CD4-positive, alpha-beta T cell (primary cell): Measurements from ENCODE around the gene FEZ2. TPM values are rescaled to one million over a fixed set of nuclear protein-coding genes. Genes with fewer than 3 reads are reported as not detected.

ENCODE experiments used
- ATAC-seq: fragments of 200-7000 bp; cut with Tn5 transposase; one replicate; pipeline ENCODE4 v1.10.0; 2022; ENCODE audit warnings: mild to moderate bottlenecking; ENCODE audit not compliant: poor library complexity
- CTCF ChIA-PET: fragments of 350-600 bp; sonication (Branson Sonifier 250); formaldehyde crosslinking; loops from one replicate; lab custom pipeline; 2021; ENCODE audit warnings: antibody characterized with exemption, inconsistent platforms; lab: Charles Lee
- POLR2A ChIA-PET: fragments of 350-600 bp; sonication (Branson Sonifier 250); formaldehyde crosslinking; loops from one replicate; lab custom pipeline; 2021; ENCODE audit warnings: antibody characterized with exemption, inconsistent platforms; lab: Charles Lee
- DNase-seq, 14 experiments: peaks; one replicate each; pipeline ENCODE4 v3.0.0-alpha.2; 2013 to 2020; ENCODE audit warnings: mixed read lengths in 2 of 14
- H3K27ac ChIP-seq, 2 donors: one replicate each; pipeline versions ENCODE4 v1.5.1 to v1.7.0; 2013; ENCODE audit warnings: low read length in 2 of 2, low read depth in 1 of 2, mild to moderate bottlenecking in 1 of 2
- H3K27me3 ChIP-seq, 2 experiments: 1 replicate in 1 of 2; 2 replicates in 1 of 2; pipeline versions ENCODE4 v1.6.1 to v1.7.0; 2013; ENCODE audit warnings: low read length in 2 of 2, control low read depth in 1 of 2, mild to moderate bottlenecking in 1 of 2, moderate library complexity in 1 of 2; ENCODE audit not compliant: insufficient read depth in 2 of 2, control insufficient read depth in 1 of 2
- H3K36me3 ChIP-seq: one replicate; pipeline ENCODE4 v1.6.1; 2013; ENCODE audit warnings: low read length, control low read depth; ENCODE audit not compliant: insufficient read depth
- H3K4me1 ChIP-seq: one replicate; pipeline ENCODE4 v1.6.1; 2013; ENCODE audit warnings: low read length, control low read depth; ENCODE audit not compliant: insufficient read depth
- H3K4me3 ChIP-seq: one replicate; pipeline ENCODE4 v1.5.1; 2013; ENCODE audit warnings: mild to moderate bottlenecking, low read length, moderate library complexity
- H3K9me3 ChIP-seq, 2 experiments: 1 replicate in 1 of 2; 2 replicates in 1 of 2; pipeline versions ENCODE4 v1.6.1 to v1.7.0; 2013; ENCODE audit warnings: low read length in 2 of 2, mild to moderate bottlenecking in 2 of 2, control low read depth in 1 of 2, moderate library complexity in 1 of 2; ENCODE audit not compliant: control insufficient read depth in 1 of 2, insufficient read depth in 1 of 2
- H3K27ac Mint-ChIP-seq: one replicate; pipeline ENCODE4 v1.8.0; 2020; ENCODE audit warnings: mixed read lengths
- H3K27me3 Mint-ChIP-seq: one replicate; pipeline ENCODE4 v1.8.0; 2021; ENCODE audit warnings: mixed read lengths
- H3K36me3 Mint-ChIP-seq: one replicate; pipeline ENCODE4 v1.8.0; 2021; ENCODE audit warnings: low read depth, mixed read lengths
- H3K4me1 Mint-ChIP-seq: one replicate; pipeline ENCODE4 v1.8.0; 2021; ENCODE audit warnings: low read depth, mixed read lengths
- H3K4me3 Mint-ChIP-seq: one replicate; pipeline ENCODE4 v1.8.0; 2020; ENCODE audit warnings: mild to moderate bottlenecking, mixed read lengths
- H3K9me3 Mint-ChIP-seq: one replicate; pipeline ENCODE4 v1.8.0; 2020; ENCODE audit warnings: mixed read lengths
- CTCF ChIP-seq: fragments of 200-600 bp; IDR thresholded peaks from one replicate; pipeline ENCODE4 v1.8.0; 2022; ENCODE audit warnings: antibody characterized with exemption, mild to moderate bottlenecking
- intact Hi-C, 2 experiments: fragments of 100-400 bp; cut with DNase I in 1 of 2; cut with micrococcal nuclease in 1 of 2; formaldehyde crosslinking; loops; one replicate each; pipeline versions ENCODE4 v1.15.1 to v1.9.0; 2023 to 2025; cut with DNase I, micrococcal nuclease
- total RNA-seq, 174 experiments: library from RNA in 2 of 174; stranded (reverse) in 2 of 174; gene quantifications; one replicate each; pipeline ENCODE4 v1.2.3 and lab custom pipeline; 2021 to 2026

The FEZ2 gene
- total RNA-seq, 2 experiments from 2014 or later = 4.8 to 5.6 TPM

- ATAC-seq = no peak
Measured at GRCh38 chr2:36526226-36526625, 71.7 kb downstream of the FEZ2 start.

GRCh38 chr2:36525245-36525644 lies 72.7 kb downstream of the FEZ2 start:
- Mint-ChIP-seq H3K4me3 (no peak overlapping the region), H3K36me3 (peaks cover 26% of the 10 kb centered on the region), H3K27ac (no peak overlapping the region), H3K9me3 (no peaks in the 10 kb centered on the region), H3K4me1 (no peaks in the 10 kb centered on the region), H3K27me3 (no peaks in the 10 kb centered on the region)
- H3K27ac ChIP-seq = no peak overlapping the region
- ChIA-PET POLR2A (no interaction called here), CTCF (no interaction called here)
- H3K4me1 ChIP-seq = no peaks in the 10 kb centered on the region
- ATAC-seq (no peak), DNase-seq (no peak)
- intact Hi-C loops = no loop called here
- H3K4me3 ChIP-seq = no peak overlapping the region
- H3K9me3 ChIP-seq = no peaks in the 10 kb centered on the region
- TF ChIP-seq CTCF = no peak
- H3K36me3 ChIP-seq = no peaks in the 10 kb centered on the region
- no peaks in the 10 kb centered on the region for H3K27me3 ChIP-seq

More at GRCh38 chr2:36526226-36526625, 71.7 kb downstream of the FEZ2 start:
- Mint-ChIP-seq H3K9me3 (no peaks in the 10 kb centered on the region), H3K4me3 (no peak overlapping the region), H3K27me3 (no peaks in the 10 kb centered on the region), H3K4me1 (no peaks in the 10 kb centered on the region), H3K27ac (no peak overlapping the region), H3K36me3 (peaks cover 24% of the 10 kb centered on the region)
- POLR2A ChIA-PET = no interaction called here
- Histone ChIP-seq H3K9me3 (no peaks in the 10 kb centered on the region), H3K27ac (no peak overlapping the region), H3K27me3 (no peaks in the 10 kb centered on the region), H3K36me3 (no peaks in the 10 kb centered on the region), H3K4me3 (no peak overlapping the region), H3K4me1 (no peaks in the 10 kb centered on the region)
- CTCF ChIA-PET = no interaction called here
- intact Hi-C loops = no loop called here
- TF ChIP-seq CTCF = no peak
- DNase-seq = no peak

GRCh38 chr2:36523153-36523552 lies 74.8 kb downstream of the FEZ2 start:
- no peak for TF ChIP-seq CTCF
- no peaks in the 10 kb centered on the region for H3K36me3 ChIP-seq
- no peak overlapping the region for H3K4me3 Mint-ChIP-seq

More at GRCh38 chr2:36523153-36523552, 74.8 kb downstream of the FEZ2 start:
- H3K4me1 Mint-ChIP-seq = no peaks in the 10 kb centered on the region
- H3K9me3 ChIP-seq = no peaks in the 10 kb centered on the region
- no peak for DNase-seq
- H3K4me1 ChIP-seq = no peaks in the 10 kb centered on the region
- no peaks in the 10 kb centered on the region for H3K9me3 Mint-ChIP-seq
- no peak for ATAC-seq
- H3K27me3 Mint-ChIP-seq = no peaks in the 10 kb centered on the region
- peaks cover 21% of the 10 kb centered on the region for H3K36me3 Mint-ChIP-seq
- ChIA-PET POLR2A (no interaction called here), CTCF (no interaction called here)
- intact Hi-C loops = no loop called here
- H3K4me3 ChIP-seq = no peak overlapping the region
- H3K27ac ChIP-seq = no peak overlapping the region
- H3K27me3 ChIP-seq = no peaks in the 10 kb centered on the region
- no peak overlapping the region for H3K27ac Mint-ChIP-seq
